Kidney (tissue), 14 donors: ENCODE results near the gene SLCO3A1. TPM values are rescaled to one million over a fixed set of nuclear protein-coding genes. Genes with fewer than 3 reads are reported as not detected.

ENCODE experiments used
- DNase-seq, 5 donors: peaks; one replicate each; pipeline ENCODE4 v3.0.0-alpha.2; 2013 to 2020
- FAIRE-seq: peaks from 2 replicates; lab custom pipeline; 2012; peaks lifted over from hg19 to GRCh38; lab: Jason Lieb, UNC
- H3K27ac ChIP-seq, 2 donors: one replicate each; pipeline ENCODE4 v1.7.0; 2013; ENCODE audit warnings: low read depth in 2 of 2, low read length in 2 of 2, inconsistent platforms in 1 of 2
- H3K27me3 ChIP-seq: one replicate; pipeline ENCODE4 v1.7.1; 2013; ENCODE audit warnings: low read length, inconsistent platforms; ENCODE audit not compliant: control insufficient read depth, insufficient read depth
- H3K36me3 ChIP-seq, 3 donors: one replicate each; pipeline versions ENCODE4 v1.7.0 to v1.7.1; 2013; ENCODE audit warnings: low read length in 3 of 3, control low read depth in 1 of 3, inconsistent platforms in 1 of 3; ENCODE audit not compliant: insufficient read depth in 3 of 3, control insufficient read depth in 2 of 3
- H3K4me1 ChIP-seq, 3 donors: one replicate each; pipeline versions ENCODE4 v1.7.0 to v1.7.1; 2013; ENCODE audit warnings: low read length in 3 of 3, inconsistent platforms in 1 of 3, low read depth in 1 of 3; ENCODE audit not compliant: control insufficient read depth in 2 of 3, insufficient read depth in 2 of 3
- H3K4me3 ChIP-seq, 3 donors: one replicate each; pipeline versions ENCODE4 v1.7.0 to v1.8.1; 2013; ENCODE audit warnings: low read length in 3 of 3, control low read depth in 1 of 3, inconsistent platforms in 1 of 3
- H3K9ac ChIP-seq, 3 donors: one replicate each; pipeline versions ENCODE4 v1.7.0 to v1.7.1; 2013; ENCODE audit warnings: low read length in 3 of 3, control low read depth in 1 of 3, inconsistent platforms in 1 of 3
- H3K9me3 ChIP-seq, 3 donors: one replicate each; pipeline versions ENCODE4 v1.7.0 to v1.7.1; 2013; ENCODE audit warnings: low read length in 3 of 3, control low read depth in 1 of 3, inconsistent platforms in 1 of 3; ENCODE audit not compliant: control insufficient read depth in 2 of 3, insufficient read depth in 1 of 3
- intact Hi-C: fragments of 100-400 bp; cut with DNase I; formaldehyde crosslinking; loops from one replicate; pipeline ENCODE4 v1.11.1; 2022
- polyA plus RNA-seq: library from polyadenylated mRNA; stranded (reverse); fragments of 350-450 nt; fragmentation: Illumina TruSeq; extraction: RNeasy Lipid Tissue Mini Kit (QIAGEN cat#74804); gene quantifications from one replicate; pipeline ENCODE4 v1.2.3, GENCODE V29; 2014; ENCODE audit warnings: low read depth, low replicate concordance; ENCODE audit not compliant: insufficient read depth
- total RNA-seq: library from RNA; stranded (reverse); fragmentation: NEBNext Ultra II Directional; extraction: Animal tissue kit (Norgen Biotek cat#: 25700); gene quantifications from one replicate; pipeline ENCODE4 v1.2.1, GENCODE V29; 2021
- TF ChIP-seq, protein P1 (sequence below): IDR thresholded peaks from 3 replicates; pipeline ENCODE4 v1.5.1; 2012; ENCODE audit warnings: mild to moderate bottlenecking, moderate library complexity, borderline replicate concordance; ENCODE audit not compliant: insufficient read depth; ENCODE audit errors: extremely low read depth
- donor health status: control.
- donor health status: control.
- donor health status: control.
- donor health status: control.
- donor health status: control.
- donor health status: DM: yes; HTN: yes; CAD: no.
- donor health status: Normal renal cell carcinoma (clear cell type).

SLCO3A1 gene
- total and polyA plus RNA-seq, 2 donors from 2014 or later, result 12.8 to 59.4 TPM

- no peak for DNase-seq
- TF ChIP-seq, protein P1, sequence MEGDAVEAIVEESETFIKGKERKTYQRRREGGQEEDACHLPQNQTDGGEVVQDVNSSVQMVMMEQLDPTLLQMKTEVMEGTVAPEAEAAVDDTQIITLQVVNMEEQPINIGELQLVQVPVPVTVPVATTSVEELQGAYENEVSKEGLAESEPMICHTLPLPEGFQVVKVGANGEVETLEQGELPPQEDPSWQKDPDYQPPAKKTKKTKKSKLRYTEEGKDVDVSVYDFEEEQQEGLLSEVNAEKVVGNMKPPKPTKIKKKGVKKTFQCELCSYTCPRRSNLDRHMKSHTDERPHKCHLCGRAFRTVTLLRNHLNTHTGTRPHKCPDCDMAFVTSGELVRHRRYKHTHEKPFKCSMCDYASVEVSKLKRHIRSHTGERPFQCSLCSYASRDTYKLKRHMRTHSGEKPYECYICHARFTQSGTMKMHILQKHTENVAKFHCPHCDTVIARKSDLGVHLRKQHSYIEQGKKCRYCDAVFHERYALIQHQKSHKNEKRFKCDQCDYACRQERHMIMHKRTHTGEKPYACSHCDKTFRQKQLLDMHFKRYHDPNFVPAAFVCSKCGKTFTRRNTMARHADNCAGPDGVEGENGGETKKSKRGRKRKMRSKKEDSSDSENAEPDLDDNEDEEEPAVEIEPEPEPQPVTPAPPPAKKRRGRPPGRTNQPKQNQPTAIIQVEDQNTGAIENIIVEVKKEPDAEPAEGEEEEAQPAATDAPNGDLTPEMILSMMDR, result no peak
- Histone ChIP-seq H3K4me1 (no peaks in the 10 kb centered on the region), H3K4me3 (no peak overlapping the region), H3K9ac (no peak overlapping the region), H3K27ac (no peak overlapping the region), H3K36me3 (no peaks in the 10 kb centered on the region), H3K9me3 (no peaks in the 10 kb centered on the region), H3K27me3 (no peaks in the 10 kb centered on the region)
- intact Hi-C loops, result no loop called here
- no peak for FAIRE-seq
These were observed 295.5 kb downstream of the SLCO3A1 start for GRCh38 chr15:92149029-92149428.

DNA sequence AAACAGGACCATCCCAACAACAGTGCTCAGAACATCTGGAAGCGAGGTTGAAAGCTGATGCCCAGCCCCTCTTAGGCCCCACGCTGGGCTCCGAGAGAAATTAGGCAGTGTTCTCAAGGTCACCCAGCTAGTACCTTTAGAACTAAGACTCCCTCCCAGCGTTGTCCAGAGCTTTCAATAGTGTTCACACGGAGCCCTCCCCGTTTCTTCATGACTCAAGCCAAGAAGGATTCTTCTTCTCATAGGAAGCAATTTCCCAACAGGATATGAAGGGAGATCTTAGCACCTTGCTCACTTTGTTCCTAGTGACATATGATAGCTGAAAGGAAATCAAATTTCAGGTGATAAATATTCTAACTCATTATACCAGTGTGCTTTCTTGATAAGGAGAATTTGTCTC, 296.0 kb downstream of the SLCO3A1 start:
- H3K4me3 ChIP-seq, result no peak overlapping the region
- intact Hi-C loops, result no loop called here
- no peaks in the 10 kb centered on the region for H3K27me3 ChIP-seq
- no peak for DNase-seq
- FAIRE-seq, result no peak
- H3K27ac ChIP-seq, result no peak overlapping the region
- TF ChIP-seq, protein P1, result no peak
- no peaks in the 10 kb centered on the region for H3K4me1 ChIP-seq
- H3K9me3 ChIP-seq, result no peaks in the 10 kb centered on the region
- H3K36me3 ChIP-seq, result no peaks in the 10 kb centered on the region
- no peak overlapping the region for H3K9ac ChIP-seq

DNA sequence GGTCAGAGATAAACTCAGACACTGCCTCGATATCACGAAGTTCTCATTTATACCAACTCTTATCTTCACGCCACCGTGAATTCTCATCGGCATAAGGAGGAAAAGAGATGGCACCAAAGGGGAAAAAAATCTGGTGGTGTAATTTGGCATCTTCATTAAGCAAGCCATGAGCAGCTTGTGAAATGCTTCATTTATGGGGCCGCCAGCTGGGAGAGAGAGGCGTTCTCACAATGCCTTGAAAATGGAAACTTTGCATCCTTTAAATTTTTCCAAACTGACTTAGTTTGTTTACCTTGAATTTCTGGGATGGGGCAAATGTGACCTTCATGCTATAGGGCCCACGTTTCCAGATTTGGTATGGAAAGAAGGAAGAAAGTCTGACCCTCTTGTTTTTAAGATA, 297.7 kb downstream of the SLCO3A1 start:
- H3K36me3 ChIP-seq, result no peaks in the 10 kb centered on the region
- TF ChIP-seq, protein P1, result no peak

GRCh38 chr15:92151741-92152140, 298.2 kb downstream of the SLCO3A1 start:
- Histone ChIP-seq H3K36me3 (no peaks in the 10 kb centered on the region), H3K9ac (no peak overlapping the region)
- no peak for FAIRE-seq

More for the DNA sequence above, 297.7 kb downstream of the SLCO3A1 start:
- FAIRE-seq (no peak), DNase-seq (no peak)
- H3K27me3 ChIP-seq, result no peaks in the 10 kb centered on the region
- H3K9me3 ChIP-seq, result no peaks in the 10 kb centered on the region
- no peak overlapping the region for H3K9ac ChIP-seq
- no peak overlapping the region for H3K27ac ChIP-seq
- no peaks in the 10 kb centered on the region for H3K4me1 ChIP-seq
- no peak overlapping the region for H3K4me3 ChIP-seq
- intact Hi-C loops, result no loop called here

More at GRCh38 chr15:92151741-92152140, 298.2 kb downstream of the SLCO3A1 start:
- H3K27ac ChIP-seq, result no peak overlapping the region
- TF ChIP-seq, protein P1, result no peak
- H3K27me3 ChIP-seq, result no peaks in the 10 kb centered on the region
- peak in 1 of 5 donors; percentile 26 for DNase-seq
- intact Hi-C loops, result no loop called here
- H3K4me1 ChIP-seq, result no peaks in the 10 kb centered on the region
- no peaks in the 10 kb centered on the region for H3K9me3 ChIP-seq
- H3K4me3 ChIP-seq, result no peak overlapping the region
